Prostate gland (tissue), 2 donors: ENCODE measurements around the gene RAB3C.

ENCODE experiments used
- CTCF ChIP-seq, 4 experiments: fragments of 200-600 bp in 2 of 4; fragments of 450-650 bp in 2 of 4; sonication (generic) in 2 of 4; IDR thresholded peaks; 1 replicate in 3 of 4; 2 replicates in 1 of 4; pipeline ENCODE4 v1.5.1; 2016 to 2019; ENCODE audit warnings: antibody characterized with exemption in 4 of 4, mild to moderate bottlenecking in 2 of 4, moderate library complexity in 2 of 4
- POLR2A ChIP-seq: fragments of 450-650 bp; IDR thresholded peaks from one replicate; pipeline ENCODE4 v1.6.1; 2016; ENCODE audit warnings: antibody characterized with exemption, mild to moderate bottlenecking
- POLR2AphosphoS5 ChIP-seq: sonication (generic); formaldehyde crosslinking; IDR thresholded peaks from one replicate; pipeline ENCODE4 v1.6.1; 2017; ENCODE audit warnings: antibody characterized with exemption

DNA sequence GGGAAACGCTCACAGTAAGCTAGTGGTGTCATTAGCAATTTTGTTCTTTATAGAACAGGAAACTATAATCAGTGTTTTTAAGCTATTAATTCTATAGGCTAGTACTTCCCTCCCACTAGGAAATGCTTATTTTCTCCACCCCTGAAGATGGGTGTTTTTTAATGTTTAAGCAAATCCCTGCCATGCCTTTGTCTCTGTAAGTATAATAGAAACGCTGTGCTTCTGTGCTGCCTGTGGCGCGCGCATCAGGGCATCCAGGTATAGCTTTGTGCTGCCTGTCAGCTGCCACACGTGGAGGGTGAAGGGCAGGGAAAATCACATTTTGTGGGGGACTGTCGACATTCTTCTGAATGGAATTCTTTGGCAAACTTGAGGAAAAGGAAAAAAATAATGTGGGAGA is 217.5 kb downstream of the RAB3C start:
- TF ChIP-seq CTCF (IDR thresholded peaks at IDR 0.05) (no peak), POLR2AphosphoS5 (no peak), POLR2A (no peak)
